Body of pancreas (tissue), 4 donors: ENCODE results near the gene ZNF175.

Experiments
- POLR2A ChIP-seq, 3 donors: fragments of 450-650 bp; IDR thresholded peaks; one replicate each; pipeline ENCODE4 v1.6.1; 2016; ENCODE audit warnings: antibody characterized with exemption in 3 of 3, mild to moderate bottlenecking in 2 of 3
- TF ChIP-seq, protein P1 (sequence below), 7 experiments: fragments of 450-650 bp in 4 of 7; fragments of 200-600 bp in 3 of 7; sonication (generic) in 3 of 7; IDR thresholded peaks; one replicate each; pipeline ENCODE4 v1.5.1; 2016 to 2019; ENCODE audit warnings: antibody characterized with exemption in 7 of 7

DNA sequence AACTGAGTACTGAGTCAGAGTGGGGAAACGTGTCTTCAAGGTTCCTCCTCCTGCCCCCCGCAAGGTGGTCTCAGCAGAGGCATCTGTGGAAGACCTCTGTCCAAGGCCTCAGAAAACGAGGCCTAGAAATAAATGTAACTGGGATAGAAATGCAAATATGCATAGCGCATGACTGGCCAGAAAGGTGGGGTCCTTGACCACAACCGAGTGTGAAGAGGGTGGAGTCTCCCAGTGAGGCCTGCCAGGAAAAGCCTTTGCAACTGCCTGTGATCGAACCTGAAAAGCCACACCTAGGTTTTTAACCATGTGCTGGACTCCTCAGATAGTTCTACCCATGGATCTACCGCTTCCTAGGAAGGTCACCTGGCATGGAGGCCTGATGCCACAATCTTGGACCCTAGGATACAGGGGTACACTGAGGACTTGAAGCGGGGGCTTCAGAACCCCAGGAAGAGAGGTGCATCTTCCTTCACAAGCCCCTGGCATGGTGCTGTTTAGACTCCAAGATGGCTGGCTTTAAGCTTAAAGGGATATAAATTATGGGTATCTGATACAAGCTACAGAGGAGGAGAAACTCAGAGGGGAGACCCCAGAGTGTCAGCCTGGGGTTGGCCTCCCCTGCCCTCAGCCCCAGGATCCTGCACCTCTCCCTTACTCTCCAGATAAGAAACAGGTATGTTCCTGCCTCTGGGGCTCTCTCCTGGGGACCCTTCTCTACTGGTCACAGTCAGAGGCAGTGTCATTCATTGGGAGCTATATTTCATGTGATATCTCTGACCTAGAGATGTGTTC is 21.4 kb upstream of the ZNF175 start:
- TF ChIP-seq, protein P1, sequence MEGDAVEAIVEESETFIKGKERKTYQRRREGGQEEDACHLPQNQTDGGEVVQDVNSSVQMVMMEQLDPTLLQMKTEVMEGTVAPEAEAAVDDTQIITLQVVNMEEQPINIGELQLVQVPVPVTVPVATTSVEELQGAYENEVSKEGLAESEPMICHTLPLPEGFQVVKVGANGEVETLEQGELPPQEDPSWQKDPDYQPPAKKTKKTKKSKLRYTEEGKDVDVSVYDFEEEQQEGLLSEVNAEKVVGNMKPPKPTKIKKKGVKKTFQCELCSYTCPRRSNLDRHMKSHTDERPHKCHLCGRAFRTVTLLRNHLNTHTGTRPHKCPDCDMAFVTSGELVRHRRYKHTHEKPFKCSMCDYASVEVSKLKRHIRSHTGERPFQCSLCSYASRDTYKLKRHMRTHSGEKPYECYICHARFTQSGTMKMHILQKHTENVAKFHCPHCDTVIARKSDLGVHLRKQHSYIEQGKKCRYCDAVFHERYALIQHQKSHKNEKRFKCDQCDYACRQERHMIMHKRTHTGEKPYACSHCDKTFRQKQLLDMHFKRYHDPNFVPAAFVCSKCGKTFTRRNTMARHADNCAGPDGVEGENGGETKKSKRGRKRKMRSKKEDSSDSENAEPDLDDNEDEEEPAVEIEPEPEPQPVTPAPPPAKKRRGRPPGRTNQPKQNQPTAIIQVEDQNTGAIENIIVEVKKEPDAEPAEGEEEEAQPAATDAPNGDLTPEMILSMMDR (IDR thresholded peaks at IDR 0.05), result no peak
- TF ChIP-seq POLR2A (IDR thresholded peaks at IDR 0.05), result no peak
